GM18511 (cell line): Measurements from ENCODE around the gene SLIT2.

Source experiments
- ATAC-seq: cut with Tn5 transposase; IDR thresholded peaks from one replicate; pipeline ENCODE4 v1.9.1; 2021; ENCODE audit warnings: mild to moderate bottlenecking, moderate library complexity; ENCODE audit not compliant: unreplicated experiment

SLIT2 gene

GRCh38 chr4:20299515-20299914 is 47.8 kb downstream of the SLIT2 start:
- no peak for ATAC-seq

- no peak for ATAC-seq
Measured at GRCh38 chr4:20301161-20301560, 49.5 kb downstream of the SLIT2 start.
